Parathyroid adenoma (tissue), 2 donors: ENCODE results near the gene WBP1L.
A peak's percentile ranks its signal among the peaks of the same experiment; 100 is the strongest.
"Not testable (repeated sequence)": the region's sequence is repeated elsewhere in the genome, so short reads cannot be mapped to it uniquely, and the experiment has no call there.

Source experiments
- H2AFZ ChIP-seq: fragments of 300-600 bp; sonication (generic); one replicate; pipeline ENCODE4 v1.7.0; 2017; ENCODE audit warnings: antibody characterized with exemption, mild to moderate bottlenecking
- H3K27ac ChIP-seq: fragments of 300-600 bp; sonication (generic); one replicate; pipeline ENCODE4 v1.7.0; 2017
- H3K27me3 ChIP-seq: fragments of 300-600 bp; sonication (generic); one replicate; pipeline ENCODE4 v1.7.0; 2017; ENCODE audit warnings: low read length; ENCODE audit not compliant: control insufficient read depth, insufficient read depth
- H3K36me3 ChIP-seq: fragments of 300-600 bp; sonication (generic); one replicate; pipeline ENCODE4 v1.7.0; 2017; ENCODE audit warnings: low read length; ENCODE audit not compliant: control insufficient read depth, insufficient read depth
- H3K4me1 ChIP-seq: fragments of 300-600 bp; sonication (generic); one replicate; pipeline ENCODE4 v1.7.0; 2017; ENCODE audit warnings: control low read depth
- H3K4me2 ChIP-seq: fragments of 300-600 bp; sonication (generic); one replicate; pipeline ENCODE4 v1.7.0; 2017; ENCODE audit warnings: low read length
- H3K4me3 ChIP-seq: fragments of 300-600 bp; sonication (generic); one replicate; pipeline ENCODE4 v1.7.0; 2017; ENCODE audit warnings: low read depth, low read length
- H3K79me2 ChIP-seq: fragments of 300-600 bp; sonication (generic); one replicate; pipeline ENCODE4 v1.7.0; 2017; ENCODE audit warnings: control low read depth
- H3K9ac ChIP-seq: fragments of 300-600 bp; sonication (generic); one replicate; pipeline ENCODE4 v1.7.0; 2017; ENCODE audit warnings: mild to moderate bottlenecking
- H3K9me3 ChIP-seq: fragments of 300-600 bp; sonication (generic); one replicate; pipeline ENCODE4 v1.7.0; 2017; ENCODE audit warnings: low read length; ENCODE audit not compliant: control insufficient read depth
- CTCF ChIP-seq: fragments of 300-600 bp; sonication (generic); IDR thresholded peaks from one replicate; pipeline ENCODE4 v1.7.0; 2017; ENCODE audit warnings: antibody characterized with exemption, mild to moderate bottlenecking
- donor health status: primary hyperparathyroidism.

WBP1L gene

DNA sequence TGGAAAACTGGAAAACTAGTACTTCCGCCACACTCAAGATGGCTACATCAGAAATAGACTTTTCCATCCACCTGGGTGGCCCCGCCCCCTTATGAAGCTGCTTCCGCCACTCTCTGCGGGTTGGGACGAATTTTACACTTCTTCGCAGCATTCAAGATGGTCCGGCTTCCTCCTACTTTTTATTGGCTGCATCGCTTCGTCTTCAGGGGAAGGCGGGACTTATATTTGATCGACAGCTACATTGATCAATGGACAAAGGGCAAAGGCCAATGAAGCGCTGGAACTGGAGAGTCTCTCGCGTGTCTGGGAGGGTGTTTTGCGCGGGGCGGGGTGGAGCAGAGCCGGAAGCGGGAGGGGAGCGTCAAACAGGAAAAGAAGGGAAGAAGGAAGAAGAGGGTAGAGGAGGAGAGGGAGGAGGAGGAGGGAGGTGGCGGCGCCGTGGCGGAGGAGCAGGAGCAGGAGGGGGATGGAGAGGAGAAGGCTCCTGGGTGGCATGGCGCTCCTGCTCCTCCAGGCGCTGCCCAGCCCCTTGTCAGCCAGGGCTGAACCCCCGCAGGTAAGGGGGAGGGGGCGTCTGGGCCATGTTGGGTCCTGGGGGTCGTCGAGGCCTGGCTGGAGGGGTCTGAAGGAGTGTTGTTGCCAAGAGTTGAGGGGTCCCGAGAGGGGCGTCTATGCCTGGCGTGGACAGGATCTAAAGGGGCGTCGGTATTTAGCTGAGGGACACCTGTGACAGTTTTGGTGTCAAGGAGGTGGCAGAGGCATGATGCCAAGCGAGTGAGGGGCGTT lies at the start of gene WBP1L:
Gene WBP1L (plus strand): TSS at position 361 of the 786 bp plus-strand sequence. CDS start 106 bp downstream, at position 467.
- peak within 1 kb of the TSS; percentile 78 for H2AFZ ChIP-seq
- H3K4me1 ChIP-seq: peaks cover 10% of the 10 kb centered on the region

DNA sequence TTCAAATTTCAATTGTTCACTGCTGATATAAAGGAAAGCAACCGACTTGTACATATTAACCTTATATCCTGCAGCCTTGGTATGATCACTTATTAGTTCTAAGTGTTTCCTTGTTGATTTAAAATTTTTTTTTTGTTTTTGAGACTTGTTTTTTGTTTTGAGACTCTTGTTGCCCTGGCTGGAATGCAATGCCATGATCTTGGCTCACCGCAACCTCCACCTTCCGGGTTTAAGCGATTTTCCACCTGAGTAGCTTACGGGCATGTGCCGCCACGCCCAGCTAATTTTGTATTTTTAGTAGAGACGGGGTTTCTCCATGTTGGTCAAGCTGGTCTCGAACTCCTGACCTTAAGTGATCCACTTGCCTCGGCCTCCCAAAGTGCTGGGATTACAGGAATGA lies 48.3 kb upstream of the WBP1L start:
- H3K79me2 ChIP-seq: peaks cover 19% of the 10 kb centered on the region
- H3K4me3 ChIP-seq, H3K27me3 ChIP-seq, H3K27ac ChIP-seq, H2AFZ ChIP-seq, H3K9ac ChIP-seq, H3K4me2 ChIP-seq, H3K4me1 ChIP-seq, H3K36me3 ChIP-seq, H3K9me3 ChIP-seq: not testable (repeated sequence)

More for the DNA sequence above, at the start of gene WBP1L:
- Histone ChIP-seq H3K79me2 (peaks cover 36% of the 10 kb centered on the region), H3K9ac (peak within 1 kb of the TSS; percentile 81), H3K36me3 (no peaks in the 10 kb centered on the region), H3K9me3 (no peaks in the 10 kb centered on the region), H3K27ac (peak within 1 kb of the TSS; percentile 86), H3K4me3 (peak within 1 kb of the TSS; percentile 99), H3K4me2 (peak within 1 kb of the TSS; percentile 77), H3K27me3 (no peaks in the 10 kb centered on the region)
- peak; percentile 17 for TF ChIP-seq CTCF

GRCh38 chr10:102696736-102697135 lies 47.0 kb upstream of the WBP1L start:
- H3K27ac ChIP-seq: no peak overlapping the region
- no peak overlapping the region for H3K9ac ChIP-seq
- H3K4me2 ChIP-seq: no peak overlapping the region
- H3K4me1 ChIP-seq: no peaks in the 10 kb centered on the region
- H3K36me3 ChIP-seq: no peaks in the 10 kb centered on the region
- H3K27me3 ChIP-seq: no peaks in the 10 kb centered on the region
- no peak overlapping the region for H3K4me3 ChIP-seq
- H3K79me2 ChIP-seq: peaks cover 24% of the 10 kb centered on the region
- H3K9me3 ChIP-seq: no peaks in the 10 kb centered on the region
- no peak for TF ChIP-seq CTCF
- no peak overlapping the region for H2AFZ ChIP-seq

GRCh38 chr10:102698894-102699293 lies 44.9 kb upstream of the WBP1L start:
- H3K27me3 ChIP-seq: no peaks in the 10 kb centered on the region
- H3K79me2 ChIP-seq: peaks cover 31% of the 10 kb centered on the region
- H3K36me3 ChIP-seq: no peaks in the 10 kb centered on the region
- no peak overlapping the region for H2AFZ ChIP-seq
- no peaks in the 10 kb centered on the region for H3K4me1 ChIP-seq
- H3K9me3 ChIP-seq: no peaks in the 10 kb centered on the region
- H3K27ac ChIP-seq: no peak overlapping the region
- no peak overlapping the region for H3K9ac ChIP-seq
- no peak overlapping the region for H3K4me3 ChIP-seq
- no peak overlapping the region for H3K4me2 ChIP-seq
- no peak for TF ChIP-seq CTCF

DNA sequence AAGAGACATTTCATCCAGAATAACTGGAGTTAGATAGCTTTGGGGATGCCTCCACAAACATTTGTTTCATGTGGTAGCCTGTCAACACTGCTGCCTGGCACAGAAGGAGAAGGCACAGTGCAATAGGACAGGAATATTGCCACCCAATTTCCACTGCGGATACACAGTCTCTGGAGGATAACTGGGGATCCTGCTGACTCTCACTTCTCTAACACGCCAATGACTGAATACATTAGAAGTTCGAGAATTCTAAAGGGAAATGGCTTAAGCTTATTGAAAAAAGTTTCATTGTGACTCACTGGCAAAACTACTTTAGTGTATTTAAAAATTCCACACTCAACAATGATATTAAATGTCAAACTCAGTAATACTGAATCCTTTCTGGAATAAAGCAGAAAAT lies 42.5 kb upstream of the WBP1L start:
- Histone ChIP-seq H3K27me3 (no peaks in the 10 kb centered on the region), H2AFZ (no peak overlapping the region), H3K27ac (no peak overlapping the region), H3K4me3 (no peak overlapping the region), H3K79me2 (peaks cover 40% of the 10 kb centered on the region), H3K4me2 (no peak overlapping the region), H3K9ac (no peak overlapping the region), H3K36me3 (no peaks in the 10 kb centered on the region), H3K9me3 (no peaks in the 10 kb centered on the region), H3K4me1 (no peaks in the 10 kb centered on the region)
- TF ChIP-seq CTCF: no peak
